HepG2 (cell line): ENCODE measurements around the gene MEX3D. TPM values are rescaled to one million over a fixed set of nuclear protein-coding genes. Genes with fewer than 3 reads are reported as not detected.

ENCODE experiments used
- AGO2 ChIP-seq: fragments of 200-400 bp; formaldehyde crosslinking; optimal IDR thresholded peaks from 2 replicates; pipeline ENCODE3; 2017; ENCODE audit warnings: mild to moderate bottlenecking, low read depth, low read length, moderate library complexity
- ASH2L ChIP-seq: fragments of 300-600, 200-600 bp; sonication (generic); IDR thresholded peaks from 2 replicates; pipeline ENCODE4 v1.7.0; 2017; ENCODE audit warnings: low read depth, mild to moderate bottlenecking, moderate library complexity, mixed read lengths, low read length; ENCODE audit not compliant: insufficient read length
- CERS6 ChIP-seq: sonication (generic); formaldehyde crosslinking; IDR thresholded peaks from 2 replicates; pipeline ENCODE4 v1.5.0; 2020; ENCODE audit warnings: missing genetic modification reagents
- GTF3A ChIP-seq: sonication (generic); formaldehyde crosslinking; conservative IDR thresholded peaks from 2 replicates; pipeline ENCODE4 v1.4.0; 2020; ENCODE audit warnings: mild to moderate bottlenecking, missing genetic modification reagents
- HOXA5 ChIP-seq: sonication (generic); formaldehyde crosslinking; IDR thresholded peaks from 2 replicates; pipeline ENCODE4 v1.4.0; 2020; ENCODE audit warnings: missing genetic modification reagents
- IKZF1 ChIP-seq: fragments of 450-650 bp; IDR thresholded peaks from 2 replicates; pipeline ENCODE4 v1.7.1; 2016
- KLF11 ChIP-seq: IDR thresholded peaks from 2 replicates; pipeline ENCODE4 v1.6.1; 2016; ENCODE audit warnings: missing compliant biosample characterization
- KMT2A ChIP-seq: sonication (generic); formaldehyde crosslinking; IDR thresholded peaks from 2 replicates; pipeline ENCODE4 v1.4.0; 2020; ENCODE audit warnings: missing genetic modification reagents
- MAZ ChIP-seq, 2 experiments: sonication (generic) in 1 of 2; formaldehyde crosslinking in 1 of 2; IDR thresholded peaks; 2 replicates each; pipeline versions ENCODE4 v1.5.0 to v1.6.1; 2012 to 2020; ENCODE audit warnings: low read depth in 2 of 2, mild to moderate bottlenecking in 2 of 2, borderline replicate concordance in 1 of 2, improper control_type of control experiment in 1 of 2, low read length in 1 of 2, missing genetic modification reagents in 1 of 2, moderate library complexity in 1 of 2
- NFATC3 ChIP-seq: sonication (generic); formaldehyde crosslinking; IDR thresholded peaks from 2 replicates; pipeline ENCODE4 v1.5.1; 2020; ENCODE audit warnings: mild to moderate bottlenecking, missing genetic modification reagents
- ONECUT2 ChIP-seq: sonication (generic); formaldehyde crosslinking; IDR thresholded peaks from 2 replicates; pipeline ENCODE4 v1.4.0; 2020; ENCODE audit warnings: missing genetic modification reagents
- POGK ChIP-seq: sonication (generic); formaldehyde crosslinking; conservative IDR thresholded peaks from 2 replicates; pipeline ENCODE4 v1.8.0; 2022; ENCODE audit warnings: mild to moderate bottlenecking, moderate library complexity, missing genetic modification reagents
- SIN3A ChIP-seq: IDR thresholded peaks from 2 replicates; pipeline ENCODE4 v1.6.1; 2011; ENCODE audit warnings: low read depth, mild to moderate bottlenecking, control low read depth, low read length, borderline replicate concordance
- SPEN ChIP-seq: sonication (generic); formaldehyde crosslinking; IDR thresholded peaks from 2 replicates; pipeline ENCODE4 v1.5.1; 2020; ENCODE audit warnings: low read depth, mild to moderate bottlenecking, missing genetic modification reagents
- TCF7L2 ChIP-seq: IDR thresholded peaks from 2 replicates; pipeline ENCODE4 v1.6.1; 2011; ENCODE audit warnings: mild to moderate bottlenecking, low read depth, low read length, moderate library complexity
- TRIM24 ChIP-seq: sonication (generic); formaldehyde crosslinking; IDR thresholded peaks from 2 replicates; pipeline ENCODE4 v1.8.0; 2022; ENCODE audit warnings: mild to moderate bottlenecking, missing genetic modification reagents
- ZKSCAN1 ChIP-seq: fragments of 150-350 bp; IDR thresholded peaks from 2 replicates; pipeline ENCODE4 v1.6.1; 2014; ENCODE audit warnings: low read length
- ZNF232 ChIP-seq: sonication (generic); formaldehyde crosslinking; IDR thresholded peaks from 2 replicates; pipeline ENCODE4 v1.4.0; 2020; ENCODE audit warnings: missing genetic modification reagents, borderline replicate concordance
- ZNF260 ChIP-seq: sonication (generic); formaldehyde crosslinking; IDR thresholded peaks from 2 replicates; pipeline ENCODE4 v1.4.0; 2020; ENCODE audit warnings: missing genetic modification reagents, low read depth, mild to moderate bottlenecking, borderline replicate concordance
- ZNF263 ChIP-seq: sonication (generic); formaldehyde crosslinking; IDR thresholded peaks from 2 replicates; pipeline ENCODE4 v1.4.0; 2020; ENCODE audit warnings: missing genetic modification reagents
- ZNF331 ChIP-seq: sonication (generic); formaldehyde crosslinking; IDR thresholded peaks from 2 replicates; pipeline ENCODE4 v1.4.0; 2020; ENCODE audit warnings: missing genetic modification reagents
- ZNF615 ChIP-seq: sonication (generic); formaldehyde crosslinking; IDR thresholded peaks from 2 replicates; pipeline ENCODE4 v1.5.0; 2020; ENCODE audit warnings: mild to moderate bottlenecking, missing genetic modification reagents, borderline replicate concordance
- polyA plus RNA-seq, 8 experiments: library from polyadenylated mRNA; depleted of rRNA in 3 of 8; stranded (reverse) in 7 of 8; unstranded in 1 of 8; fragments of >200 nt; fragmentation: Illumina TruSeq in 4 of 8; extraction: Trizol in 4 of 8; gene quantifications; 2 replicates each; pipeline versions ENCODE4 v1.2.1 to v1.2.3, GENCODE V29; 2011 to 2016; ENCODE audit warnings: low read depth in 4 of 8, missing spikeins in 1 of 8, mixed read lengths in 1 of 8; ENCODE audit not compliant: insufficient read depth in 1 of 8
- total RNA-seq, 5 experiments: library from RNA; depleted of rRNA; stranded (reverse); fragments of >200 nt; fragmentation: Illumina TruSeq; extraction: Trizol; gene quantifications; 2 replicates each; pipeline ENCODE4 v1.2.3, GENCODE V29; 2016; ENCODE audit warnings: low read depth in 1 of 5
- TF ChIP-seq, protein P1 (sequence below): sonication (generic); formaldehyde crosslinking; IDR thresholded peaks from 2 replicates; pipeline ENCODE4 v1.5.0; 2020; ENCODE audit warnings: mild to moderate bottlenecking, missing genetic modification reagents, borderline replicate concordance
- TF ChIP-seq, protein P2 (sequence below): sonication (generic); formaldehyde crosslinking; IDR thresholded peaks from 2 replicates; pipeline ENCODE4 v1.4.0; 2020; ENCODE audit warnings: missing genetic modification reagents

MEX3D gene
- total and polyA plus RNA-seq, 2 of the 13 experiments (the other 11 are each of a cell fraction or from before 2014, with no cell fraction given), result 3.6 to 17.1 TPM

- TF ChIP-seq ZNF260 (CRISPR knock-in tag) (no peak), TRIM24 (CRISPR knock-in tag) (no peak), SPEN (no peak), KLF11 (peak; percentile 5; the same call in 1 of the 2 replicates), ZNF263 (CRISPR knock-in tag) (no peak), HOXA5 (CRISPR knock-in tag) (0 out of 2 replicates have a peak, but pooled peaks have one; percentile 20), ASH2L (peak; percentile 14), TCF7L2 (no peak), SIN3A (no peak), CERS6 (no peak), AGO2 (peak; percentile 19), NFATC3 (0 out of 2 replicates have a peak, but pooled peaks have one; percentile 11), ZNF232 (0 out of 2 replicates have a peak, but pooled peaks have one; percentile 1), KMT2A (CRISPR knock-in tag) (peak; percentile 30; the same call in 1 of the 2 replicates), POGK (CRISPR knock-in tag) (0 out of 2 replicates have a peak, but pooled peaks have one; percentile 6), ZNF331 (CRISPR knock-in tag) (no peak), ZKSCAN1 (no peak), MAZ (IDR thresholded peaks at IDR 0.05; ENCODE audit: borderline replicate concordance, low read depth, low read length) (no peak), MAZ (CRISPR knock-in tag; IDR thresholded peaks at IDR 0.05; ENCODE audit: low read depth) (peak; percentile 12; the same call in 1 of the 2 replicates), ONECUT2 (CRISPR knock-in tag) (no peak), GTF3A (CRISPR knock-in tag) (0 out of 2 replicates have a peak, but pooled peaks have one; percentile 14), IKZF1 (no peak), ZNF615 (CRISPR knock-in tag) (no peak)
- TF ChIP-seq, protein P1, sequence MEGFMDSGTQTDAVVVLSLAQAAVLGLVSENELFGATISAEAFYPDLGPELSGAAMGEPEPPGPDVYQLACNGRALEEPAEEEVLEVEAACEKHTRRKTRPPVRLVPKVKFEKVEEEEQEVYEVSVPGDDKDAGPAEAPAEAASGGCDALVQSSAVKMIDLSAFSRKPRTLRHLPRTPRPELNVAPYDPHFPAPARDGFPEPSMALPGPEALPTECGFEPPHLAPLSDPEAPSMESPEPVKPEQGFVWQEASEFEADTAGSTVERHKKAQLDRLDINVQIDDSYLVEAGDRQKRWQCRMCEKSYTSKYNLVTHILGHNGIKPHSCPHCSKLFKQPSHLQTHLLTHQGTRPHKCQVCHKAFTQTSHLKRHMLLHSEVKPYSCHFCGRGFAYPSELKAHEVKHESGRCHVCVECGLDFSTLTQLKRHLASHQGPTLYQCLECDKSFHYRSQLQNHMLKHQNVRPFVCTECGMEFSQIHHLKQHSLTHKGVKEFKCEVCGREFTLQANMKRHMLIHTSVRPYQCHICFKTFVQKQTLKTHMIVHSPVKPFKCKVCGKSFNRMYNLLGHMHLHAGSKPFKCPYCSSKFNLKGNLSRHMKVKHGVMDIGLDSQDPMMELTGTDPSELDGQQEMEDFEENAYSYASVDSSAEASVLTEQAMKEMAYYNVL (CRISPR knock-in tag), result 0 out of 2 replicates have a peak, but pooled peaks have one; percentile 15
- TF ChIP-seq, protein P2, sequence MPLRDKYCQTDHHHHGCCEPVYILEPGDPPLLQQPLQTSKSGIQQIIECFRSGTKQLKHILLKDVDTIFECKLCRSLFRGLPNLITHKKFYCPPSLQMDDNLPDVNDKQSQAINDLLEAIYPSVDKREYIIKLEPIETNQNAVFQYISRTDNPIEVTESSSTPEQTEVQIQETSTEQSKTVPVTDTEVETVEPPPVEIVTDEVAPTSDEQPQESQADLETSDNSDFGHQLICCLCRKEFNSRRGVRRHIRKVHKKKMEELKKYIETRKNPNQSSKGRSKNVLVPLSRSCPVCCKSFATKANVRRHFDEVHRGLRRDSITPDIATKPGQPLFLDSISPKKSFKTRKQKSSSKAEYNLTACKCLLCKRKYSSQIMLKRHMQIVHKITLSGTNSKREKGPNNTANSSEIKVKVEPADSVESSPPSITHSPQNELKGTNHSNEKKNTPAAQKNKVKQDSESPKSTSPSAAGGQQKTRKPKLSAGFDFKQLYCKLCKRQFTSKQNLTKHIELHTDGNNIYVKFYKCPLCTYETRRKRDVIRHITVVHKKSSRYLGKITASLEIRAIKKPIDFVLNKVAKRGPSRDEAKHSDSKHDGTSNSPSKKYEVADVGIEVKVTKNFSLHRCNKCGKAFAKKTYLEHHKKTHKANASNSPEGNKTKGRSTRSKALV (CRISPR knock-in tag), result peak; percentile 10; the same call in 1 of the 2 replicates
Observed at GRCh38 chr19:1591421-1592023, 23.4 kb upstream of the MEX3D start (continued).
